Measurements from ENCODE around the gene KIF11.

DNA sequence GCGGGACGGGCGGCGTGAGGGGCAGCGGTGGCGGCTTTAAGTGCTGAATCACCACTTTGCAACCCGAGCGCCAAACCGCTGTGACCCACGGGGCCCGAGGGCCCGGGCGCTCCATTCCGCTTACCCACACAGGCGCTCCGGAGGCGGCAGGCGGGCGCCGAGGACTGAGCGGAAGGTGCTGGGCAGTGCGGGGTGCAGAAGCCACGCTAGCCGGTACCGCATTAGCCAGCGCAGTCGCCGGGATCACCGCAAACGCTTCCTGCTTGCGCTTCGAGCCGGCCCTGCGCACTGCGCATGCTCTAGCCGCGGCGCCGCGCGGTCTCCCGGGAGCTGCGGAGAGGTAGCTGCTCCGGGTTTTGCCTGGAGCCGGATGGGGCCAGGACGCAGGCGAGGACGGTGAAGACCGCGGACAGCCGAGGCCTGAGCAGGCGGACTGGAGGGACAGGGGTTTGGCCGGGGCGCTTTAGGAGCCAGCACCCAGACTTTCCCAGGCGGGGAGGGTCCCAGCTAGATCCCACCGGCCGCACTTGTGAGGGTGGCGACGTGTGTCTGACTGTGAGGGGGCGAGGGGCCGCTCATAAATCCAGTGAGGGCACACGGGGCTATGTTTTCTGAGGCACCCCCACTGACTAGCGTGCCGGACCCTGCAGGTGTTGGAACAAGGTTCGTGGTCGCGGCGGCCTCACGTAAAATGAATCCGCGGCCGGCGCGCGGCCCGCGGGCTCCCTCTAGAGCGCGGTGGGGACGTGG, 19.0 kb upstream of the KIF11 start, which contains the start of gene IDE:
- TF ChIP-seq POLR2A (IDR thresholded peaks at IDR 0.05; ENCODE audit: borderline replicate concordance, extremely low read depth, insufficient read depth, insufficient read length) (peak; percentile 73), YY1 (IDR thresholded peaks at IDR 0.05; ENCODE audit: extremely low read depth, insufficient replicate concordance, low read depth, low read length) (no peak), SIN3A (IDR thresholded peaks at IDR 0.05; ENCODE audit: low read depth) (peak; percentile 71), ZNF274 (IDR thresholded peaks at IDR 0.05; ENCODE audit: low read depth, low read length) (no peak), EZH2phosphoT487 (IDR thresholded peaks at IDR 0.05; ENCODE audit: borderline replicate concordance) (no peak), CEBPB (IDR thresholded peaks at IDR 0.05; ENCODE audit: low read depth) (no peak)
- TF ChIP-seq, protein P1, sequence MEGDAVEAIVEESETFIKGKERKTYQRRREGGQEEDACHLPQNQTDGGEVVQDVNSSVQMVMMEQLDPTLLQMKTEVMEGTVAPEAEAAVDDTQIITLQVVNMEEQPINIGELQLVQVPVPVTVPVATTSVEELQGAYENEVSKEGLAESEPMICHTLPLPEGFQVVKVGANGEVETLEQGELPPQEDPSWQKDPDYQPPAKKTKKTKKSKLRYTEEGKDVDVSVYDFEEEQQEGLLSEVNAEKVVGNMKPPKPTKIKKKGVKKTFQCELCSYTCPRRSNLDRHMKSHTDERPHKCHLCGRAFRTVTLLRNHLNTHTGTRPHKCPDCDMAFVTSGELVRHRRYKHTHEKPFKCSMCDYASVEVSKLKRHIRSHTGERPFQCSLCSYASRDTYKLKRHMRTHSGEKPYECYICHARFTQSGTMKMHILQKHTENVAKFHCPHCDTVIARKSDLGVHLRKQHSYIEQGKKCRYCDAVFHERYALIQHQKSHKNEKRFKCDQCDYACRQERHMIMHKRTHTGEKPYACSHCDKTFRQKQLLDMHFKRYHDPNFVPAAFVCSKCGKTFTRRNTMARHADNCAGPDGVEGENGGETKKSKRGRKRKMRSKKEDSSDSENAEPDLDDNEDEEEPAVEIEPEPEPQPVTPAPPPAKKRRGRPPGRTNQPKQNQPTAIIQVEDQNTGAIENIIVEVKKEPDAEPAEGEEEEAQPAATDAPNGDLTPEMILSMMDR (IDR thresholded peaks at IDR 0.05 in 2 of 3, conservative IDR thresholded peaks at IDR 0.05 in 1 of 3; ENCODE audit: borderline replicate concordance in 1 of 3, insufficient read depth in 1 of 3, low read depth in 2 of 3, low read length in 2 of 3): peak; percentile 68 to 82 (median 73); a peak in 5 of 6 replicates
- TF ChIP-seq, protein P2, sequence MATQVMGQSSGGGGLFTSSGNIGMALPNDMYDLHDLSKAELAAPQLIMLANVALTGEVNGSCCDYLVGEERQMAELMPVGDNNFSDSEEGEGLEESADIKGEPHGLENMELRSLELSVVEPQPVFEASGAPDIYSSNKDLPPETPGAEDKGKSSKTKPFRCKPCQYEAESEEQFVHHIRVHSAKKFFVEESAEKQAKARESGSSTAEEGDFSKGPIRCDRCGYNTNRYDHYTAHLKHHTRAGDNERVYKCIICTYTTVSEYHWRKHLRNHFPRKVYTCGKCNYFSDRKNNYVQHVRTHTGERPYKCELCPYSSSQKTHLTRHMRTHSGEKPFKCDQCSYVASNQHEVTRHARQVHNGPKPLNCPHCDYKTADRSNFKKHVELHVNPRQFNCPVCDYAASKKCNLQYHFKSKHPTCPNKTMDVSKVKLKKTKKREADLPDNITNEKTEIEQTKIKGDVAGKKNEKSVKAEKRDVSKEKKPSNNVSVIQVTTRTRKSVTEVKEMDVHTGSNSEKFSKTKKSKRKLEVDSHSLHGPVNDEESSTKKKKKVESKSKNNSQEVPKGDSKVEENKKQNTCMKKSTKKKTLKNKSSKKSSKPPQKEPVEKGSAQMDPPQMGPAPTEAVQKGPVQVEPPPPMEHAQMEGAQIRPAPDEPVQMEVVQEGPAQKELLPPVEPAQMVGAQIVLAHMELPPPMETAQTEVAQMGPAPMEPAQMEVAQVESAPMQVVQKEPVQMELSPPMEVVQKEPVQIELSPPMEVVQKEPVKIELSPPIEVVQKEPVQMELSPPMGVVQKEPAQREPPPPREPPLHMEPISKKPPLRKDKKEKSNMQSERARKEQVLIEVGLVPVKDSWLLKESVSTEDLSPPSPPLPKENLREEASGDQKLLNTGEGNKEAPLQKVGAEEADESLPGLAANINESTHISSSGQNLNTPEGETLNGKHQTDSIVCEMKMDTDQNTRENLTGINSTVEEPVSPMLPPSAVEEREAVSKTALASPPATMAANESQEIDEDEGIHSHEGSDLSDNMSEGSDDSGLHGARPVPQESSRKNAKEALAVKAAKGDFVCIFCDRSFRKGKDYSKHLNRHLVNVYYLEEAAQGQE (IDR thresholded peaks at IDR 0.05; ENCODE audit: low read depth): no peak
